ENCODE measurements around the gene DMGDH.

The DMGDH gene

DNA sequence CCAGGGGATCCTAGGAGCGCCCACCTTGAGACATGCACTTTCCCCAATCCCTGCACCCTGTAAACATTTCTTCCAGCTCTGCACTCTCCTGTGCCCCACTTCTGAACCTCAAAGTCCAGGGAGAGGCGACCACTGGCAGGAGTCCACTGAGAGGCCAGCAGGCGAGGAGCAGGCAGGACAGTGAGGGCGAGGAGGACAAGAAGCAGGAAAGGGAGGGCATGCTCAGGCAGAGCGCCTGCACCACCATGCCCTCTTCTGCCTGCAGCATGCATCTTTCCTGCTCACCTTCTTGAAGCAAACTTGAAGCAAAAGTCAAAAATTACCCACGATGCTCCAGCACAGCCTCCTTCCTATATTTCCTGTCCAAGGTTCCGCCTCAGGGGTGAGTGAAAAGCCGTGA is 94.4 kb downstream of the DMGDH start:
- H3K9me3 ChIP-seq (ENCODE audit: severe bottlenecking) = no peaks in the 10 kb centered on the region
- no peak for TF ChIP-seq CTCF (IDR thresholded peaks at IDR 0.05; ENCODE audit: poor library complexity, severe bottlenecking)
- H3K27ac ChIP-seq (ENCODE audit: poor library complexity, severe bottlenecking) = no peak overlapping the region
- H3K4me1 ChIP-seq (ENCODE audit: insufficient read depth, poor library complexity, severe bottlenecking) = no peaks in the 10 kb centered on the region
- no peaks in the 10 kb centered on the region for H3K27me3 ChIP-seq (ENCODE audit: insufficient read depth, poor library complexity, severe bottlenecking)
- no peaks in the 10 kb centered on the region for H3K36me3 ChIP-seq (ENCODE audit: low read depth)
- ATAC-seq (ENCODE audit: low read depth) (no peak), DNase-seq (ENCODE audit: low spot score) (no peak)
- H3K4me3 ChIP-seq (ENCODE audit: severe bottlenecking) = no peak overlapping the region

GRCh38 chr5:78974601-78975000 is 94.9 kb downstream of the DMGDH start:
- DNase-seq (ENCODE audit: low spot score) = no peak

DNA sequence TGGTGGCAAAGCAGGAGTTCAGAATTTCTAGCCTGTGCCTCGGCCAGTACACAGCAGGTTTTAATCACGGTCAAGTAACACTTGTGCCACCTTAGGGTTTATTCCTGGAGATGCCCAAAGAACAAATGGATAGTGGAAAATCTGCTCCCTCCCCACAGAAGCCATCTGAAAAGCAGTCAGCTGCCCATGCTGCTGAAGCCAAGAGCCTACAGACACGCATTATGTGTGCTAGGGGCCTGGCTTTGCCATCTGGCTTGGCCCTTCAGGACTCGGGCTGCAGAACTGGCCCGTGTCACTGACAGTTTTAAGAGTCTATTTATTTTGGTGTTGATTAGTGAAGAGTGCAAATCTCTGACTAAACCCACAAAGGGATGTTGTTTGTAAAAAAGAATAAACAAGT is 95.5 kb downstream of the DMGDH start:
- TF ChIP-seq CTCF (IDR thresholded peaks at IDR 0.05; ENCODE audit: poor library complexity, severe bottlenecking) = no peak
- DNase-seq (ENCODE audit: low spot score) (no peak), ATAC-seq (ENCODE audit: low read depth) (no peak)
- H3K4me3 ChIP-seq (ENCODE audit: severe bottlenecking) = no peak overlapping the region
- H3K9me3 ChIP-seq (ENCODE audit: severe bottlenecking) = no peaks in the 10 kb centered on the region
- H3K27me3 ChIP-seq (ENCODE audit: insufficient read depth, poor library complexity, severe bottlenecking) = no peaks in the 10 kb centered on the region
- H3K36me3 ChIP-seq (ENCODE audit: low read depth) = no peaks in the 10 kb centered on the region
- no peak overlapping the region for H3K27ac ChIP-seq (ENCODE audit: poor library complexity, severe bottlenecking)
- no peaks in the 10 kb centered on the region for H3K4me1 ChIP-seq (ENCODE audit: insufficient read depth, poor library complexity, severe bottlenecking)

More at GRCh38 chr5:78974601-78975000, 94.9 kb downstream of the DMGDH start:
- H3K4me3 ChIP-seq (ENCODE audit: severe bottlenecking) = no peak overlapping the region
- H3K27me3 ChIP-seq (ENCODE audit: insufficient read depth, poor library complexity, severe bottlenecking) = no peaks in the 10 kb centered on the region
- no peaks in the 10 kb centered on the region for H3K4me1 ChIP-seq (ENCODE audit: insufficient read depth, poor library complexity, severe bottlenecking)
- TF ChIP-seq CTCF (IDR thresholded peaks at IDR 0.05; ENCODE audit: poor library complexity, severe bottlenecking) = no peak
- no peaks in the 10 kb centered on the region for H3K36me3 ChIP-seq (ENCODE audit: low read depth)
- H3K9me3 ChIP-seq (ENCODE audit: severe bottlenecking) = no peaks in the 10 kb centered on the region
- no peak for ATAC-seq (ENCODE audit: low read depth)
- H3K27ac ChIP-seq (ENCODE audit: poor library complexity, severe bottlenecking) = no peak overlapping the region

- TF ChIP-seq CTCF (IDR thresholded peaks at IDR 0.05; ENCODE audit: poor library complexity, severe bottlenecking) = no peak
- Histone ChIP-seq H3K4me3 (ENCODE audit: severe bottlenecking) (no peak overlapping the region), H3K9me3 (ENCODE audit: severe bottlenecking) (no peaks in the 10 kb centered on the region), H3K36me3 (ENCODE audit: low read depth) (no peaks in the 10 kb centered on the region), H3K27me3 (ENCODE audit: insufficient read depth, poor library complexity, severe bottlenecking) (no peaks in the 10 kb centered on the region), H3K27ac (ENCODE audit: poor library complexity, severe bottlenecking) (no peak overlapping the region), H3K4me1 (ENCODE audit: insufficient read depth, poor library complexity, severe bottlenecking) (no peaks in the 10 kb centered on the region)
- DNase-seq (ENCODE audit: low spot score) (no peak), ATAC-seq (ENCODE audit: low read depth) (no peak)
These were observed 96.6 kb downstream of the DMGDH start for GRCh38 chr5:78972654-78973428.

DNA sequence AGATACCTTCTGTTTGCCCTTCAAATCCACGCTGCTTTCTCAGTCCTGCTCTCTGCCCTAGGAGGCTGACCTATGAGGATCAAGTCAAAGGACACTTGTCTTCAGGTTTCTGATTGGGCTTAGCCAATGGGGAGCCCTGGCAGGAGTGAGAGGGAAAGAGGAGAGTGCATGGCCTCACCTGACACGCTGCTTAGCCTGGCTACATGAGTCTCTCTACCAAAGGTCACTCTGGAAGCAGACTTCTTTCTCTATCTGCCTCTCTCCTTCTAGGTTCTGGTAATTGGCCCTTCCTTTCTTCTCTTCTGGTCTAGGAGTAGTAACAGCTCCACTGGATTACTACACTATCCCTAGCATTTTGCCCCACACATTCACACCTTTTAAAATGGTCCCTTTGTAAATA is 97.5 kb downstream of the DMGDH start:
- H3K27ac ChIP-seq (ENCODE audit: poor library complexity, severe bottlenecking) = no peak overlapping the region
- no peaks in the 10 kb centered on the region for H3K36me3 ChIP-seq (ENCODE audit: low read depth)
- H3K9me3 ChIP-seq (ENCODE audit: severe bottlenecking) = no peaks in the 10 kb centered on the region
- DNase-seq (ENCODE audit: low spot score) (no peak), ATAC-seq (ENCODE audit: low read depth) (no peak)
- H3K27me3 ChIP-seq (ENCODE audit: insufficient read depth, poor library complexity, severe bottlenecking) = no peaks in the 10 kb centered on the region
- TF ChIP-seq CTCF (IDR thresholded peaks at IDR 0.05; ENCODE audit: poor library complexity, severe bottlenecking) = no peak
- H3K4me1 ChIP-seq (ENCODE audit: insufficient read depth, poor library complexity, severe bottlenecking) = no peaks in the 10 kb centered on the region
- H3K4me3 ChIP-seq (ENCODE audit: severe bottlenecking) = no peak overlapping the region
